Hematopoietic multipotent progenitor cell treated with erythropoietin and hydrocortisone succinate and interleukin-3 and kit ligand, for 6 days (in vitro differentiated cells): Measurements from ENCODE around the gene HIRA.

ENCODE experiments used
- DNase-seq: peaks from one replicate; pipeline ENCODE4 v3.0.0-alpha.2; 2015

HIRA gene

GRCh38 chr22:19406281-19406811, 25.2 kb downstream of the HIRA start:
- no peak for DNase-seq

- DNase-seq: no peak
These were observed 25.9 kb downstream of the HIRA start for GRCh38 chr22:19405652-19406051.

- no peak for DNase-seq
These were observed 26.4 kb downstream of the HIRA start for GRCh38 chr22:19405133-19405532.

- DNase-seq: no peak
These were observed 26.9 kb downstream of the HIRA start for GRCh38 chr22:19404676-19405075.

- no peak for DNase-seq
These were observed 28.8 kb downstream of the HIRA start for GRCh38 chr22:19402642-19403191.

GRCh38 chr22:19401483-19401882, 30.1 kb downstream of the HIRA start:
- DNase-seq: no peak

GRCh38 chr22:19400881-19401280, 30.7 kb downstream of the HIRA start:
- no peak for DNase-seq

- DNase-seq: no peak
These were observed 32.9 kb downstream of the HIRA start for GRCh38 chr22:19398652-19399051.

GRCh38 chr22:19398206-19398605, 33.3 kb downstream of the HIRA start:
- peak; percentile 97 for DNase-seq

- DNase-seq: peak; percentile 41
These were observed 33.8 kb downstream of the HIRA start for GRCh38 chr22:19397734-19398104.

GRCh38 chr22:19396934-19397733, 34.4 kb downstream of the HIRA start:
- DNase-seq: peak; percentile 97

- no peak for DNase-seq
These were observed 35.0 kb downstream of the HIRA start for GRCh38 chr22:19396561-19396933.

GRCh38 chr22:19395276-19395675, 36.3 kb downstream of the HIRA start:
- no peak for DNase-seq

- no peak for DNase-seq
These were observed 37.1 kb downstream of the HIRA start for GRCh38 chr22:19394274-19395050.

GRCh38 chr22:19393704-19394103, 37.8 kb downstream of the HIRA start:
- DNase-seq: no peak

- DNase-seq: no peak
These were observed 44.0 kb downstream of the HIRA start for GRCh38 chr22:19387575-19387974.

- no peak for DNase-seq
These were observed 44.5 kb downstream of the HIRA start for GRCh38 chr22:19387038-19387437.

GRCh38 chr22:19386248-19386647, 45.3 kb downstream of the HIRA start:
- no peak for DNase-seq

GRCh38 chr22:19385221-19385906, 46.2 kb downstream of the HIRA start:
- no peak for DNase-seq

- no peak for DNase-seq
These were observed 48.2 kb downstream of the HIRA start for GRCh38 chr22:19383292-19383691.

- DNase-seq: no peak
These were observed 49.3 kb downstream of the HIRA start for GRCh38 chr22:19382240-19382639.

- no peak for DNase-seq
These were observed 53.2 kb downstream of the HIRA start for GRCh38 chr22:19378344-19378674.
